NCI-H510A treated with DMSO at 0.1 percent for 48 hours (cell line): ENCODE data around the gene SUSD6.

Experiments used
- DNase-seq: peaks from one replicate; lab custom pipeline; 2025; lab: John Stamatoyannopoulos, UW

SUSD6 gene, protein sequence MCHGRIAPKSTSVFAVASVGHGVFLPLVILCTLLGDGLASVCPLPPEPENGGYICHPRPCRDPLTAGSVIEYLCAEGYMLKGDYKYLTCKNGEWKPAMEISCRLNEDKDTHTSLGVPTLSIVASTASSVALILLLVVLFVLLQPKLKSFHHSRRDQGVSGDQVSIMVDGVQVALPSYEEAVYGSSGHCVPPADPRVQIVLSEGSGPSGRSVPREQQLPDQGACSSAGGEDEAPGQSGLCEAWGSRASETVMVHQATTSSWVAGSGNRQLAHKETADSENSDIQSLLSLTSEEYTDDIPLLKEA

DNA sequence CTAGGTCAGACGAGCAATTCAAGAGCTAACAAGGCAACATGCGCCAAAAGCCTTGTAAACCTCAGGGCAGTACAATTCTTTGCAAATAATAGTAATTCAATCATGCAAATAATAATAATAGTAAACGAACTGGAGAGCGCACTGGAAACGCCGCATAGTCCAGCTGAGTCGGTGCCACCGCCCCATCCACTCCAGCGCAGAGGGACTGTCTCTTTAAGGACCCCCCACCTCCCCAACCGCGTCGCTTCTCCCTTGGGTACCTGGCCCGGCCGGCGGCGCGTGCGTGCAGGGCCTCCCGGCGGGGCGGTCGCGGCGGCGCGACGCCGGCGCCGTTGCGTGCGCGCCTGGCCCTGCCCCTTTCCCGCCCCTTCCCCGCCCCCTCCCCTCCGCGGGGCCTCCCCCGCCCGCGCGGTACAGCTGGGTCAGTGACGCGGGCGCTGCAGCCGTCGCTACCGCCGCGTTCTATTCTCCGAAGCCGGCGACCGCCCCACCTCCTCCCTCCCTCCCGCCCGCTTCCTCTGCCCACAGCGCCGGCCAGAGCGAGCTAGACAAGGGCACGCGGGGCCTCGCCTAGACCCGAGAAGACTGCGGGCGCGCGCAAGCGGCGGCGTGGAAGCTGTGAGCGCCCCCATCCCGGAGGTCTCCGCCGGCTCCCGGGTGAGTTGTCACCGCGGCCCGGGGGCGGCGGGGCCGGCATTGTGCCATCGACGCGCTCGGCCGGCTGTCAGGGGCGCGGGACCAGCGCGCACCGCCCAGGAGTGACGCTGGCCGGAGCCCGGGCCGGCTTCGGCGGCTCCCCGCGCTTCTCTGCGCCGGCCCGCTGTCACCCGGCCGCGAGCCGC lies at the start of gene SUSD6:
TSS of gene SUSD6 (plus strand) at position 425 of the 842 bp plus-strand sequence. CDS start 46,997 bp downstream, outside the sequence.
- DNase-seq, result peak; percentile 92

DNA sequence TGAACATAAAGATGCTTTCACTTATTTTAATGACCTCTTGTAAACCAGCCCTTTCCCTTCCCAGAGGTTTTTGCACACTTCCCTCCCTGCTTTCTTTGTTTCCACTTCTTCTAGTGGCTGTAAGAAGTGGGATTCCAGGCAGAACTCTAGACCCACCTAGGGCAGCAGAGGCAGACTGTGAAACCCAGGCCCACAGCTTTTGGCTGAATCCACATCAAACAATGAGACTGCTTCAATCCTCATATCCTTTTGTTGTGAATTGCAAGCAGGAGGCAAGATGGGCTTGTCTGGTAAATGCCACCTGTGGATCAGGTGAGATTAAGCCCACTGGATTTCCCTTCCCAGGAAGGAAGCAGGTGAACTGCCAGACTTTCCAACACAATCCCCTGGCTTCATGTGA lies 49.5 kb upstream of the SUSD6 start:
- DNase-seq, result no peak

- no peak for DNase-seq
Observed at GRCh38 chr14:69567563-69567962, 43.8 kb upstream of the SUSD6 start.

DNA sequence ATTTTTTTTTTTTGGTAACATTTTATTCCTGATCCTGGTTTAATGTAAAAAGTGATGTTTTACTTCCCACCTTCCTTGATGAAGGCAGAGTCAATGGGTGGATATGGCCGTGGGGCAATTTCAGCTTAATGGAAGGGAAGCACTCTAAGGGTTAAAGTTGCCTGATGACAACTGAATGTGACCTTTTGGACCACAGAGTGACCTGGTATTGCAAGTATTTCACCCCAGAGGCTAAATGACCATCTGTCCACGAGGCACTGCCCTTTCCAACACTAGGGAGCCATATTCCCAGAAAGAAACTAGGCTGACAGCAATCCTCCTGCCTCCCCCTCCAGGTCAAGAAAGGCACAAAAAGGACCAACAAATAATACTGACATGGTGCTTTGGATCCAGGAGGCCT lies 41.5 kb upstream of the SUSD6 start:
- no peak for DNase-seq

GRCh38 chr14:69570836-69571330 lies 40.5 kb upstream of the SUSD6 start:
- DNase-seq, result no peak

GRCh38 chr14:69571449-69572029 lies 39.9 kb upstream of the SUSD6 start:
- peak; percentile 72 for DNase-seq

DNA sequence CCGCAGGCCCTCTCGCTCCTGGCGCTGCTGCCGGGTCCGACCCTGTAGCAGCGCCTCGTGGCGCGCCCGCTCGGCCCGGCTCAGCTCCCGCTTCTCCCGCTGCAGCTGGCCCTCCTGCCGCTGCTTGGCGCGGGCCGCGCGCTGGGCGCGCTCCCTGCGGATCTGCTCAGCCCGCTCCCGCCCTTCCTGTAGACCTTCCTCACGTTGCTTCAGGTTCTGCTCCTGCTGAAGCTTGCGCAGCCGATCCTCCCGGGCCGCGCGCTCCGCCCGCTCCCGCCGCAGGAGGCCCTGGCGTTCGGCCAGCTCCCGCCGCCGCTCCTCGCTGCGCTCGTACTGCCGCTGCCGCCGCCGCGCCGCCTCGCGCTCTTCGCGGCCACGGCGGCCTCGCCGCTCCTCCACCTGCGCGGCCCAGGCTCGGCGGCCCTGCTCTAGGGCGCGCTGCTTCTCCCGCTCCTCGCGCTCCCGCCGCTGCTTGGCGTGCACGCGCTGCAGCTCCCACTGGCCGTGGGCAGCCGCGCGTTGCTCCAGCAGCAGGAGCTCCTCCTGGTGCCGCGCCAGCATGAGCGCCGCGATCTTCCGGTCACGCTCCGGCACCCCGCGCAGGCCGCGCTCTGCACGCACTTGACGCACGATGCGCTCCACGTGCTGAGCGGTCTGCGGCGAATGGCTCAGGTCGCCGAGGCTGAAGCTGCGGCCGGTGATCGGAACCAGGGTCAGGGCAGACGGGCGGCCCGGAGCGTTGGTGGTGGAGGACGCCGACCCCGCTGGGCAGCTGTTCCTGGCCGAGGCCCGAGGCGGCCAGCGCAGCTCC lies 39.2 kb upstream of the SUSD6 start:
- peak; percentile 76 for DNase-seq

DNA sequence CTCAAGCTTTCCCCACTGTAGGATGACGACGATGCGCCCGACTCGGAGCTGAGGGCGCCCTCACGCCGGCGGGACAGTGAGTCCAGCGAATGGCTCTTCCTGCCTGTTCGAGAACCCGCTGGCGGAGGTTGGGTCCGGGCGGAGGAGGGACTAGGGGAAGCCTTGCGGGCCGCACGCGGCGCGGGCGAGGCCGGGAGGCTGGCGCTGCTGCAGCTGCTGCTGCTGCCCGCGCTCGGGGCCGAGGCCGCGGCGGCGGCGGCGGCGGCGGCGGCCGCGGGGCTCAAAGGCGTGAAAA lies 38.6 kb upstream of the SUSD6 start:
- peak; percentile 5 for DNase-seq

DNA sequence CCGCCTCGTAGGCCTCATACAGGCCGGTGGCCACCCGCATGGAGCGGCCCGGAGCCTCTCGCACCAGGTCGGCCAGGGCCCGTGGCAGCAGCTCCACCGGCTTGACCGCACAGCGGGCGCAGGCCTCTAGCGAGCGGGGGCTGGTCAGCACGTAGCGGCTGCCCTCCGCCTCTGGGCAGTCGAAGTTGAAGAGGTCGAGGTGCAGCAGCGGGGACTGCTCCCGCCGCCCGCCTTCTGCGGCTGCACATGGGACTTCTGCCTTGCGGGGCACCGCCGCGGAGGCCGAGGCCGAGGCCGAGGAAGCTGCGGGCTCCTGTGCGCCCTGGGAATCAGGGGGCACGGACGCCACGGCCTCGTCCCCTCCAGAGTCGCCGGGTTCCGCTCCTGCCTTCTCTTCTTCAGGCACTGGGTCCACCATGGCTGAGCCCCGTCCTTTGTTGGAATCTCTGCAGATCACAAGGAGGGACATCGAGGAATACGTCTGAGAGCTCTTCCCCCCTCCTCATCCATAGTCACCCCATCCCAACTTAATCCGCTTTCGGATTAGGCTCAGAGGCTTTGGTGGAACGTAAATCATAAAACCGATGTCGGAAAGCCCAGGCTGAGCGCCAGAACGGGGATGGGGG lies 38.1 kb upstream of the SUSD6 start:
- no peak for DNase-seq

DNA sequence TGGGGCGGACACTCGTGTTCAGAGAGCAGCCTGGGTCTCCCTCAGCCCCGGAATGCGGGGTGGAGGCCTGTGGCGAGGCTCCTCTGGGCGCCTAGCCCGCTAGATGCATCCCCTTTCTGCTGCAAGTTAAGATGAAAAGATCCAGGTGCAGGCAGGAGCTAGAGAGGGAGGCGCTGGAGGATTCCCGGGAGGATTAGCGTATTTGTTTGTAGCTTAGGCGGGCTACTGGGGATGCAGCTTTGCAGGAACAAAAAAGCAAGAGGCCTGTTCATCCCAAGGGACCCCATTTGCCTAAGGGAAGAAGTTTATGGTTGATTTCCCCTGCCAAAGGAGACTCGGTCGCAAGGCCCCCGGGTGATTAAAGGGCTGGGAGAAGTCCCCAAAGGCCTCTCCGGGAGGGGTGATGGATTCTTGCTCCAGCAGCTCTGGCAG lies 37.5 kb upstream of the SUSD6 start:
- peak; percentile 35 for DNase-seq

GRCh38 chr14:69574263-69574953 lies 37.0 kb upstream of the SUSD6 start, which contains the start of gene CCDC177:
TSS of gene CCDC177 (minus strand) at chr14:69574871. CDS start at chr14:69573622, 1,249 bp downstream.
- DNase-seq, result peak; percentile 68

GRCh38 chr14:69574954-69575295 lies 36.5 kb upstream of the SUSD6 start:
- no peak for DNase-seq

- DNase-seq, result no peak
Observed at GRCh38 chr14:69579476-69579875, 31.9 kb upstream of the SUSD6 start.

DNA sequence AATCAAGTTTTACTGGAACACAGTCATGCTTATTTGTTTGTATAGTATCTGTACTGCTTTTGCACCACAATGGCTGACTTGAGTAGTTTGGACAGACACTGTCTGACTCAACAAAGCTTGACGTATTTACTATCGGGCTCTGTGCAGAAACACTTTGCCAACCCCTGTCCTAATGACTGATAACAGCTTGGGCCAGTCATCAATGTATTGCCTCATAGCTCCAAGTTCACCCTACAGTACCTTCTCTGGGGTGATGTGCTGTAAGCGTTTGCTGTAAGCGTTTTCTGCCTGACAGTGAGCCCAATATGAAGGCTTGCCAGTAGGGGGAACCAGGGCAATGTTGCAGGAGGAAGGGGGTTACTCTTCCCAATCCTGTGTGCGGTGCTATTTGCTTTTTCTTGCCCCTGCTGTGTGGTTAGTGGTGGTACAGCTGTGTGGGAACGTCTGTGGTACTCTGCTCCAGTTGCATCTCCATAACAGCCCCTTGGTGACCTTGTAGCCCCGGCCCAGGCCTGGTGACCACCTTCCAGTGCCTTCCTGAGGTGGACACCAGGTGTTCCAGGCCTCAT lies 31.3 kb upstream of the SUSD6 start:
- peak; percentile 44 for DNase-seq

DNA sequence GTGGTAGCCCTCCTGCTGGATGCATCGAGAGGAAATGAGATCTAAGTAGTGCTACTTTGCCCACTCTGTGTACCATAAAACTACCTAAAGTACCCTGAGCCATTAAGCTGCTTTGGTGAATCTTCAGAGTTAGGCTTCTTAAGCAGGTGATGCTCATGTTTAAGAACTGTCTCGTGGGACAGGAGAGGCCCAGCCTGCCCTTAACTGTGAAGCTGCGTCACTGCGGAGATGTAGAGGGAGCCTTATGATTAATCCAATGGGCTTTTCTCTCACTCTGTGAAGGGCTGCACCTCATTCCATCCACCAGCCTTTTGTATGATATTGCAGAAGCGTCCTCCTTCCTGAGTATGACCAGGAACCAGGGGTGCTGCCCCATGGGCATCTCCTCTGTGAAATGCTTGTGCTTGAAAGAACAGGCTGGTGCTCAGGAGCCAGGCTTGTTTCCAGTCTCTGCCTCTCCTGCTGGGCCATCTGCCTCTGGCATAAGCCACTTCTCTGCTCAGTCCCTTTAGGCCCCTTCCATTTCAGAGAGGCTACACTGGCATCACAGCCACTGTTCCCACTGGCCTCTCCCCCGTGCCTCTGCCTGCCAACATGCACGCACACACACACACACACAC lies 30.0 kb upstream of the SUSD6 start:
- no peak for DNase-seq

GRCh38 chr14:69582212-69582611 lies 29.2 kb upstream of the SUSD6 start:
- DNase-seq, result no peak

DNA sequence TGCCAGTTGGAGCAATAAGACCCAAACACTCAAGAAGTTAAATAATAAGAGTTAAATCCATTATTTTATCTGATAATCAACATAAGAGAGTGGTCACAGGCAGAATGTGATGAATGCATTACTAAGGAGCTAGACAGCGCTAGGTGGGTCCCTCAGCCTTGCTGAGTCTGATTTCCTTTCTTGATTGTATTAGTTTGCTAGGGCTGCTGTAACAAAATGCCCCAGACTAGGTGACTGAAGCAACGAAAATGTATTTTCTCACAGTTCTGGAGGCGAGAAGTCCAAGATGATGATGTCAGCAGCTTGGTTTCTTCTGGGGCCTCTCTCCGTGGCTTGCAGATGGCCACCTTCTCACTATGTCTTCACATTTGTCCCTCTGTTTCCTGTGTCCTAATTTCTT lies 28.6 kb upstream of the SUSD6 start:
- no peak for DNase-seq

- DNase-seq, result no peak
Observed at GRCh38 chr14:69584389-69584788, 27.0 kb upstream of the SUSD6 start.

GRCh38 chr14:69586404-69586803 lies 25.0 kb upstream of the SUSD6 start:
- DNase-seq, result no peak

DNA sequence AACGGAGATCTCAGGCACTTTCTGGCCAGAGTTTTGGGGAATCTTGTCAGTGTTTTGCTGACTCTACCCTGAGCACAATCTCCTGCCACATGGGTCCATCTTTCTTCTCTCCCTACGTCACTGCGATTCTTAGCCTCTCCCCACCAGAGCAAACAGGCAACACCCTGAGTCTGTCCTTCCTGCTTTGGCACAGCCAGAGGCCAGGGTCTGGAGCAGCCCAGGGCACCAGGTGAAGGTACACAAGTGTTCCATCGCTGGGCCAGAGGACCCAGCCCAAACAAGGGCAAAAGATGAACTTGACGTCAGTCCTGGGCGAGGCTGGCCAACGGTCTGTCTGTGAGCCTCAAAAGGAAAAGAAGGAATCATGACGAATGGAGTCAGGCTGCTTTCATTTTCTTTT lies 24.0 kb upstream of the SUSD6 start:
- no peak for DNase-seq
